Measurements from ENCODE around the gene ZNF267. TPM values are rescaled to one million over a fixed set of nuclear protein-coding genes. Genes with fewer than 3 reads are reported as not detected.

The ZNF267 gene
- total and polyA plus RNA-seq, 2 donors from 2014 or later = 4.0 to 18.3 TPM

DNA sequence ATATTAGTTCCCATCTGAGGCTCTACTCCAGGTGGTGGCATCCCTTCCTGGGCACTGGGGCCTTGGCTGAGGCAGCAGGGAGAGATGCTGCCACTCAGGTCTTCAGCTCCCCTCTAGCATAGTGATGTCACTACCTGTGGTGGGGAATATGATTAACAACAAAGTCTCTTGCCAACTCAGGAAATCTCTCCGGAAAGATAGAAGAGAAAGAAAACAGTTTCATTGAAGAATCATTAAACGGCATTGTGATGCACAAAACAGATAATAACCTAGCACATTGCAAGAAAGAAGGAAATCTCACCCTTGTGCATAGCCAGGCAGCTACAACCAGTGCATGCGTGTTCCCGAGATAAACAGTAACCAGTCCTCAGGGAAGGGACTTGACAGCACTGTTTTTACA is 12.2 kb upstream of the ZNF267 start:
- TF ChIP-seq, protein P1, sequence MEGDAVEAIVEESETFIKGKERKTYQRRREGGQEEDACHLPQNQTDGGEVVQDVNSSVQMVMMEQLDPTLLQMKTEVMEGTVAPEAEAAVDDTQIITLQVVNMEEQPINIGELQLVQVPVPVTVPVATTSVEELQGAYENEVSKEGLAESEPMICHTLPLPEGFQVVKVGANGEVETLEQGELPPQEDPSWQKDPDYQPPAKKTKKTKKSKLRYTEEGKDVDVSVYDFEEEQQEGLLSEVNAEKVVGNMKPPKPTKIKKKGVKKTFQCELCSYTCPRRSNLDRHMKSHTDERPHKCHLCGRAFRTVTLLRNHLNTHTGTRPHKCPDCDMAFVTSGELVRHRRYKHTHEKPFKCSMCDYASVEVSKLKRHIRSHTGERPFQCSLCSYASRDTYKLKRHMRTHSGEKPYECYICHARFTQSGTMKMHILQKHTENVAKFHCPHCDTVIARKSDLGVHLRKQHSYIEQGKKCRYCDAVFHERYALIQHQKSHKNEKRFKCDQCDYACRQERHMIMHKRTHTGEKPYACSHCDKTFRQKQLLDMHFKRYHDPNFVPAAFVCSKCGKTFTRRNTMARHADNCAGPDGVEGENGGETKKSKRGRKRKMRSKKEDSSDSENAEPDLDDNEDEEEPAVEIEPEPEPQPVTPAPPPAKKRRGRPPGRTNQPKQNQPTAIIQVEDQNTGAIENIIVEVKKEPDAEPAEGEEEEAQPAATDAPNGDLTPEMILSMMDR (IDR thresholded peaks at IDR 0.05; ENCODE audit: borderline replicate concordance, extremely low read depth, insufficient read depth) = no peak
- Histone ChIP-seq H3K9ac (ENCODE audit: low read length in 3 of 3) (no peak overlapping the region), H3K36me3 (ENCODE audit: control insufficient read depth in 2 of 3, insufficient read depth in 3 of 3, low read length in 3 of 3) (no peaks in the 10 kb centered on the region), H3K4me3 (ENCODE audit: low read length in 3 of 3) (no peak overlapping the region), H3K9me3 (ENCODE audit: control insufficient read depth in 2 of 3, insufficient read depth in 1 of 3, low read length in 3 of 3) (no peaks in the 10 kb centered on the region), H3K4me1 (ENCODE audit: control insufficient read depth in 2 of 3, insufficient read depth in 2 of 3, low read depth in 1 of 3, low read length in 3 of 3) (peaks cover 0 to 2% (median 0%) of the 10 kb centered on the region in 3 donors), H3K27me3 (ENCODE audit: control insufficient read depth, insufficient read depth, low read length) (no peaks in the 10 kb centered on the region), H3K27ac (ENCODE audit: low read depth in 2 of 2, low read length in 2 of 2) (no peak overlapping the region)
- FAIRE-seq (no peak), DNase-seq (no peak)
- intact Hi-C loops (cut with DNase I) = no loop called here

DNA sequence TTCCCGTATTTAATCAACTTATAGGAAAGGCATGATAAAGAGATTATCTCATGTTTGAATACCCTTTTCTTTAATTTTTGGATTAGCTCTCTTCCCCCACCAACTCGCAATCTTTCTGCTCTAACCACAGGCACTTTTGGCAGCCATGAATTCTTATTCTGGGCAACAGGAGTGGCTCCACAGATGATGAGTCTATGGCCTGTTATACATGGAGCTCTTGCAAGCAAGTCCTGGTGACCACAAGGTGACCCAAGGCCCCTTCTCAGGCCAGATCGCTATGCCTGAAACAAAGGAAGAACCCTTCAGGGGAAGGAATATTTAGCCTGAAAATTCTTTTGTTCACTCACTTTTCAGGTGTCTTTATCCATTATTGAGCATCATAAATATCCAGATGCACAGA is 10.8 kb upstream of the ZNF267 start:
- Histone ChIP-seq H3K4me1 (ENCODE audit: control insufficient read depth in 2 of 3, insufficient read depth in 2 of 3, low read depth in 1 of 3, low read length in 3 of 3) (peaks cover 0 to 2% (median 0%) of the 10 kb centered on the region in 3 donors), H3K27me3 (ENCODE audit: control insufficient read depth, insufficient read depth, low read length) (no peaks in the 10 kb centered on the region), H3K9ac (ENCODE audit: low read length in 3 of 3) (no peak overlapping the region), H3K4me3 (ENCODE audit: low read length in 3 of 3) (no peak overlapping the region), H3K9me3 (ENCODE audit: control insufficient read depth in 2 of 3, insufficient read depth in 1 of 3, low read length in 3 of 3) (no peaks in the 10 kb centered on the region), H3K36me3 (ENCODE audit: control insufficient read depth in 2 of 3, insufficient read depth in 3 of 3, low read length in 3 of 3) (no peaks in the 10 kb centered on the region), H3K27ac (ENCODE audit: low read depth in 2 of 2, low read length in 2 of 2) (no peak overlapping the region)
- TF ChIP-seq, protein P1 (IDR thresholded peaks at IDR 0.05; ENCODE audit: borderline replicate concordance, extremely low read depth, insufficient read depth) = no peak
- FAIRE-seq (no peak), DNase-seq (no peak)
- intact Hi-C loops (cut with DNase I) = no loop called here

DNA sequence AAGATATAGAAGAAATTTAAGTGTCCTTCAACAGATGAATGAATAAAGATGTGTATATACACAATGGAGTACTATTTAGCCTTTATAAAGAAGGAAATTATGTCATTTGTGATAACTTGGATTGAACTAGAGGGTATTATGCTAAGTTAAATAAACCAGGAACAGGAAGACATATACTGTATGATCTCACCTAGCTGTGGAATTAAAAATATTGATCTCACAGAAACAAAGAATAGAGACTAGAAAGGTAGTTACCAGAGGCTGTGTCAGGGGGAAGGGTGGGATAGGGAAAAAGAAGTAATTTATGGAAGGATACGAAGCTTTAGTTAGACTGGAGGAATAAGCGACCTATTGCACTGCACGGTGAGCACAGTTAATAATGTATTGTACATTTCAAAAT is 5.4 kb upstream of the ZNF267 start:
- no peak for DNase-seq
- H3K27me3 ChIP-seq (ENCODE audit: control insufficient read depth, insufficient read depth, low read length) = no peaks in the 10 kb centered on the region
- intact Hi-C loops (cut with DNase I) = no loop called here
- no peak overlapping the region for H3K9ac ChIP-seq (ENCODE audit: low read length in 3 of 3)
- H3K4me3 ChIP-seq (ENCODE audit: low read length in 3 of 3) = no peak overlapping the region
- H3K9me3 ChIP-seq (ENCODE audit: control insufficient read depth in 2 of 3, insufficient read depth in 1 of 3, low read length in 3 of 3) = no peaks in the 10 kb centered on the region
- H3K27ac ChIP-seq (ENCODE audit: low read depth in 2 of 2, low read length in 2 of 2) = no peak overlapping the region
- FAIRE-seq = no peak
- no peaks in the 10 kb centered on the region for H3K36me3 ChIP-seq (ENCODE audit: control insufficient read depth in 2 of 3, insufficient read depth in 3 of 3, low read length in 3 of 3)
- TF ChIP-seq, protein P1 (IDR thresholded peaks at IDR 0.05; ENCODE audit: borderline replicate concordance, extremely low read depth, insufficient read depth) = no peak
- H3K4me1 ChIP-seq (ENCODE audit: control insufficient read depth in 2 of 3, insufficient read depth in 2 of 3, low read depth in 1 of 3, low read length in 3 of 3) = peaks cover 0 to 4% (median 0%) of the 10 kb centered on the region in 3 donors

DNA sequence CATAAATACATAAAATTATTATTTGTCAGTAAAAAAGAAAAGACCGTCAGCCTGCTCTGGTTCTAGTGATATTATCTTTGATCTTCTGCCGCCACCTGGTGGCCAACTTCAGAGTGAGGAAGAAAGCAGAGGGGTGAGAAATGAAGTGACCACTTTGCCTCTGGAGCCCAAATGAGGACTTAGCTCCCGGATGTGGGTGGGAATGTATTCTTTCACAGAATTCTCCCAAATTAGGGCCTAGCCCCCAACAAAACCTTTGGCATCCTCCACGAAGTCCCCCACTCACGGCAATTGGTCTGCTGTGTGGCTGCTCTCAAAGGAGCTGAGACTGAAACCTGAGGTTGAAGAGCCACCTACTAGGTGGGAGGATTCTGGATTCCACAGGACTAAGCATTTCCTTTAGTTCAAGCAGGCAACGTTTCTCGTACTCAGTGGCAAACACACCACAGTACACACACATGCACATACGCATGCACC is 4.9 kb upstream of the ZNF267 start:
- FAIRE-seq (peak; percentile 68), DNase-seq (peak; percentile 78 to 87 (median 81))
- TF ChIP-seq, protein P1 (IDR thresholded peaks at IDR 0.05; ENCODE audit: borderline replicate concordance, extremely low read depth, insufficient read depth) = peak; percentile 82
- Histone ChIP-seq H3K4me1 (ENCODE audit: control insufficient read depth in 2 of 3, insufficient read depth in 2 of 3, low read depth in 1 of 3, low read length in 3 of 3) (peaks cover 0 to 6% (median 0%) of the 10 kb centered on the region in 3 donors), H3K4me3 (ENCODE audit: low read length in 3 of 3) (peak overlapping the region in 1 of 3 donors; percentile 19), H3K9ac (ENCODE audit: low read length in 3 of 3) (no peak overlapping the region), H3K9me3 (ENCODE audit: control insufficient read depth in 2 of 3, insufficient read depth in 1 of 3, low read length in 3 of 3) (no peaks in the 10 kb centered on the region), H3K27ac (ENCODE audit: low read depth in 2 of 2, low read length in 2 of 2) (no peak overlapping the region), H3K36me3 (ENCODE audit: control insufficient read depth in 2 of 3, insufficient read depth in 3 of 3, low read length in 3 of 3) (no peaks in the 10 kb centered on the region), H3K27me3 (ENCODE audit: control insufficient read depth, insufficient read depth, low read length) (no peaks in the 10 kb centered on the region)
- intact Hi-C loops (cut with DNase I) = no loop called here

All from kidney (tissue), 14 donors.